ENCODE data around the gene LRRC59.

- TF ChIP-seq RFX5 (IDR thresholded peaks at IDR 0.05; ENCODE audit: low read depth, low read length) (no peak), CTCF (conservative IDR thresholded peaks at IDR 0.05; ENCODE audit: low read depth, low read length) (no peak), SMC3 (IDR thresholded peaks at IDR 0.05; ENCODE audit: low read depth, low read length) (no peak), POLR2A (IDR thresholded peaks at IDR 0.05; ENCODE audit: low read depth, low read length) (no peak), CEBPB (IDR thresholded peaks at IDR 0.05; ENCODE audit: low read depth, low read length) (no peak), RCOR1 (IDR thresholded peaks at IDR 0.05; ENCODE audit: insufficient replicate concordance, low read length) (no peak)
These were observed 33.9 kb downstream of the LRRC59 start for GRCh38 chr17:50363217-50364060.
